ENCODE results near the gene BACE1.
A peak's percentile ranks its signal among the peaks of the same experiment; 100 is the strongest.

The BACE1 gene

DNA sequence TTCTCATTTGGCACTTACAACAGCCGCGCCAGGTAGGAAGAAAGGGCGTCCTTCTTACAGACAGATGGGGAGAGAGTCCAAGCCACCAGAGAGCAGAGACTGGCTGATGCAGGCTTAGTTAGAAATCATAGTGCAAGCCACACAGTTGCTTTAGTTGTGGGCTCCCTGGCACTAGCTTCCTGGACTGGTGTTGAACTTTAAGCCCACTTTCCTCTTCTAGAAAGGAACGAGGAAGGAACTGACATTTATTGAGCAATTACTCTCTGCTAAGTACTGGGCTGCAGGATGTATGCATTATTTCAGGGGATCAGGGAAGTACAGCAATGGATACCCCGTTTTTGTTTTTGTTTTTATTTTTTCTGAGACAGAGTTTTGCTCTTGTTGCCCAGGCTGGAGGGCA, 3.0 kb downstream of the BACE1 start:
- Histone ChIP-seq H3K27ac (no peak overlapping the region), H3K36me3 (no peaks in the 10 kb centered on the region), H3K4me3 (no peak overlapping the region), H3K27me3 (peaks cover 41% of the 10 kb centered on the region), H4K20me1 (no peaks in the 10 kb centered on the region), H3K9me3 (no peaks in the 10 kb centered on the region), H3K4me1 (peaks cover 10% of the 10 kb centered on the region), H3K9ac (no peak overlapping the region), H3K4me2 (no peak overlapping the region)
- TF ChIP-seq Cebpa-rat (IDR thresholded peaks at IDR 0.05), result no peak

DNA sequence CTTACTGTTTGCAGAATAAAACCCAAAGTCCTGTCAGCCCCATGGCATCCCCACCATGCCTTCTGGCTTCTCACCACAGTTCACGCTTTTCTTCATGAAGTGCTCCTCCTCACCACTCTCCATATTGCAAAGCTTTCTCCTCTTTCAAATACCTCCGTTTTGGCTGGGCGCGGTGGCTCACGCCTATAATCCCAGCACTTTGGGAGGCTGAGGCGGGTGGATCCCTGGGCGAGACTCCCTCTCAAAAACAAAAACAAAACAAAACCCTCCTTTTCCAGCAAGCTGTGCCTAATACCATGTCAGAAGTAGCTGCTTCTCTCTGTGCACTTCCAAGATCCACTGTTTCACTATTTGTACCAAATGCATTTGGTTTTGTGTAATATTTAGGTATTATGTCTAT, 6.7 kb downstream of the BACE1 start:
- no peak for TF ChIP-seq Cebpa-rat (IDR thresholded peaks at IDR 0.05)
- H4K20me1 ChIP-seq, result no peaks in the 10 kb centered on the region
- H3K27ac ChIP-seq, result no peak overlapping the region
- H3K4me1 ChIP-seq, result no peaks in the 10 kb centered on the region
- H3K9ac ChIP-seq, result no peak overlapping the region
- no peaks in the 10 kb centered on the region for H3K9me3 ChIP-seq
- no peaks in the 10 kb centered on the region for H3K36me3 ChIP-seq
- no peak overlapping the region for H3K4me3 ChIP-seq
- H3K27me3 ChIP-seq, result peaks cover 6% of the 10 kb centered on the region; the same call in 1 of the 2 replicates
- H3K4me2 ChIP-seq, result no peak overlapping the region

- TF ChIP-seq Cebpa-rat (IDR thresholded peaks at IDR 0.05), result no peak
- H4K20me1 ChIP-seq, result no peaks in the 10 kb centered on the region
- H3K4me1 ChIP-seq, result peaks cover 10% of the 10 kb centered on the region
- H3K27ac ChIP-seq, result no peak overlapping the region
- H3K27me3 ChIP-seq, result no peaks in the 10 kb centered on the region
- H3K4me2 ChIP-seq, result no peak overlapping the region
- H3K9me3 ChIP-seq, result no peaks in the 10 kb centered on the region
- H3K4me3 ChIP-seq, result no peak overlapping the region
- no peak overlapping the region for H3K9ac ChIP-seq
- no peaks in the 10 kb centered on the region for H3K36me3 ChIP-seq
Observed at GRCh38 chr11:117305145-117305544, 10.9 kb downstream of the BACE1 start.

DNA sequence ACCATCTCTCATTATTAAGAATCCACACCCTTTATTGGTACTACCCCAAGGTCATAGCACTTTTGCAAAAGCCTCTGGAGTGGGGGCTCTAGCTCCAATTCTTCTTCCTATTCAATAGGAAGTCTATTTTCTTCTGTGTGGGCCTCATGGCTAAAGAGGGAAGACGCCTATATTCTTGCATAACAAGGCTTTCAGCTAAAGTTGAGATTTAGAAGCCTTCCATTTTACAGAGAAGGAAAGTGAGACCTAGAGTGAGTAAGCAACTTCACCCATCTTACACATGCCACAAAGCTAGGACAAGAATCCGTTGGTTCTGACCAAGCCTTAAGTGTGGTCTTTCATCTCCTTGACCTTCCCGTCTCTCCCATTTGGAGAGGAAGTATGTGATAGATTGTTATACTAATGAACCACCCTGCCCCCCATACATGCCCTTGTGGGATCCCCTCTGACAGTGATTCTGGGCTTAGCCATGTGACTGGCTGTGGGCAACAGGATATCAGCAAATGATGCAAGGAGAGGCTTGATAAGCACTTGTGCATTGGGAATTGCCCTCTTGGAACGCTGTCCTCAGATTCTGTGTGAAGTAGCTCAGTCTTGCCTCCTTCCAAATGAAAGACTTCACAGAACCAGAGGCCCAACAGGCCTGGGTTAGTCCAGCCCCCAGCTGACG, 12.3 kb downstream of the BACE1 start:
- H3K27me3 ChIP-seq, result no peaks in the 10 kb centered on the region
- H4K20me1 ChIP-seq, result no peaks in the 10 kb centered on the region
- H3K9me3 ChIP-seq, result no peaks in the 10 kb centered on the region
- H3K4me3 ChIP-seq, result no peak overlapping the region
- H3K4me2 ChIP-seq, result peak overlapping the region; percentile 54; the same call in 1 of the 2 replicates
- no peak overlapping the region for H3K9ac ChIP-seq
- H3K4me1 ChIP-seq, result peaks cover 10% of the 10 kb centered on the region
- no peaks in the 10 kb centered on the region for H3K36me3 ChIP-seq
- TF ChIP-seq Cebpa-rat (IDR thresholded peaks at IDR 0.05), result no peak
- H3K27ac ChIP-seq, result no peak overlapping the region

DNA sequence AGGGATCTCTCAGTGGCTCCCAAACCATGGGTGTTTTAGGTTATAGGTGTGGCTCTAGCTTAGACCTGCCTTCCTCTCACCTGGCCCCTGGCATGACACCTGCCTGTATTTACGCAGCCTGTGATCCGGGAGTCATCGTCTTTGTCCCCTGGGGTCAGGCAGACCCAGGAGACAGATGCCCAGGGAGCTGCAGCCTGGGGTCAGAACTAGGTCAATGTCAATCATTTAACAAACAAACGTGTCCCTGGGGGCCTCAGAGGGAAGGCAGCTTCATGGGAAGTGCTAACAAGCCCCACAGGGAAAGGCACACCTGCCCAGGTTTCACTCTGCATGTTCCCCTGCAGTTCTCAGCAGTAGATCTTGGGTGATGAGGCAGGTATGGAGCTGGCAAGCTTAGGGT, 13.0 kb downstream of the BACE1 start:
- H4K20me1 ChIP-seq, result no peaks in the 10 kb centered on the region

GRCh38 chr11:117302228-117302627, 13.8 kb downstream of the BACE1 start:
- Histone ChIP-seq H3K4me2 (no peak overlapping the region), H3K9me3 (no peaks in the 10 kb centered on the region), H3K27me3 (no peaks in the 10 kb centered on the region), H3K36me3 (no peaks in the 10 kb centered on the region), H3K4me1 (peaks cover 10% of the 10 kb centered on the region), H3K9ac (no peak overlapping the region), H4K20me1 (no peaks in the 10 kb centered on the region), H3K27ac (no peak overlapping the region), H3K4me3 (no peak overlapping the region)
- TF ChIP-seq Cebpa-rat (IDR thresholded peaks at IDR 0.05), result no peak

More for the DNA sequence above, 13.0 kb downstream of the BACE1 start:
- no peaks in the 10 kb centered on the region for H3K36me3 ChIP-seq
- H3K27ac ChIP-seq, result no peak overlapping the region
- no peaks in the 10 kb centered on the region for H3K27me3 ChIP-seq
- H3K4me1 ChIP-seq, result peaks cover 10% of the 10 kb centered on the region
- TF ChIP-seq Cebpa-rat (IDR thresholded peaks at IDR 0.05), result no peak
- H3K4me3 ChIP-seq, result no peak overlapping the region
- H3K4me2 ChIP-seq, result peak overlapping the region; percentile 54
- H3K9ac ChIP-seq, result no peak overlapping the region
- H3K9me3 ChIP-seq, result no peaks in the 10 kb centered on the region

- Histone ChIP-seq H3K27ac (no peak overlapping the region), H3K4me3 (no peak overlapping the region), H3K27me3 (no peaks in the 10 kb centered on the region), H3K9ac (no peak overlapping the region), H3K9me3 (no peaks in the 10 kb centered on the region), H3K4me1 (peaks cover 10% of the 10 kb centered on the region), H3K4me2 (no peak overlapping the region), H3K36me3 (peaks cover 2% of the 10 kb centered on the region; the same call in 1 of the 2 replicates), H4K20me1 (no peaks in the 10 kb centered on the region)
- TF ChIP-seq Cebpa-rat (IDR thresholded peaks at IDR 0.05), result no peak
Observed at GRCh38 chr11:117300773-117301172, 15.3 kb downstream of the BACE1 start.

DNA sequence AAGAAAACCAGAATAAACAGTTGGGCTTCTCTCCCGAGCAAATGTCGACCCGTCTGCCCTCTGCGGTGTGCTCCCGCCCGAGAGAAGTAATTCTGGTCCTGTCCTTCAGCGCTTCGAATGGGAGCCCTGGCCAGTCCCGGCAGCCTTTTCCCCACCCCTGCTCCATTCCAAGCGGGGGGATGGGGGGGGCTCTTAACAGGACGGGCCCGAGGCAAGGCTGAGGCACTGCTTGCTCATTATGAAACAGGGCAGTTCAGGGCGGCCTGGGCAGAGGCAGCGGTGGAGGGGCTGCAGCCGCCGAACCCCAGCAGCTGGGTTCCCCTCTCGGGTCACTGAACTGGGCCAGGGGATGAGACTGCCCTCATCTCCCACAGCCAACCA, 15.8 kb downstream of the BACE1 start:
- Histone ChIP-seq H3K27ac (no peak overlapping the region), H4K20me1 (no peaks in the 10 kb centered on the region), H3K9me3 (no peaks in the 10 kb centered on the region), H3K4me3 (no peak overlapping the region), H3K4me1 (peaks cover 10% of the 10 kb centered on the region), H3K9ac (no peak overlapping the region), H3K27me3 (no peaks in the 10 kb centered on the region), H3K36me3 (peaks cover 6% of the 10 kb centered on the region; the same call in 1 of the 2 replicates), H3K4me2 (no peak overlapping the region)
- TF ChIP-seq Cebpa-rat (IDR thresholded peaks at IDR 0.05), result no peak

- Histone ChIP-seq H3K4me3 (no peak overlapping the region), H3K9ac (no peak overlapping the region), H3K9me3 (no peaks in the 10 kb centered on the region), H3K27me3 (no peaks in the 10 kb centered on the region), H3K36me3 (peaks cover 10% of the 10 kb centered on the region; the same call in 1 of the 2 replicates), H4K20me1 (no peaks in the 10 kb centered on the region), H3K27ac (no peak overlapping the region), H3K4me1 (peaks cover 10% of the 10 kb centered on the region), H3K4me2 (no peak overlapping the region)
- no peak for TF ChIP-seq Cebpa-rat (IDR thresholded peaks at IDR 0.05)
Observed at GRCh38 chr11:117299351-117300282, 16.4 kb downstream of the BACE1 start.

DNA sequence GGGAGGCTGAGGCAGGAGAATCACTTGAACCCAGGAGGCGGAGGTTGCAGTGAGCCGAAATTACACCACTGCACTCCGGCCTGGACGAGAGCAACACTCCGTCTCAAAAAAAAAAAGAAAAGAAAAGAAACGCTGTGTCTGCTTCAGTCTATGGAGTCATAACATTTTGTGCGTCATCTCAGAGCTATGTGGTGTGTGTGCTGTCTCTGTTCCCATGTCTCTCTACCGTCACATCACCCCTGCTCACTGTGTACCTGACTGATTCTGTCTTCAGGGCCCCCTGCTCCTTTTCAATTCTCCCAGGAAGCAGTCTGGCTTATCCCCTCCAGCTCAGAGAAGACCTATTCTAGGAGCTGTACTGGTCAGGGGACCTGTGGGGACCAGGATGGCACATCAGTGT, 17.9 kb downstream of the BACE1 start:
- no peak for TF ChIP-seq Cebpa-rat (IDR thresholded peaks at IDR 0.05)
- no peak overlapping the region for H3K9ac ChIP-seq
- no peak overlapping the region for H3K4me2 ChIP-seq
- no peaks in the 10 kb centered on the region for H3K9me3 ChIP-seq
- H3K27me3 ChIP-seq, result no peaks in the 10 kb centered on the region
- H3K4me3 ChIP-seq, result no peak overlapping the region
- H4K20me1 ChIP-seq, result no peaks in the 10 kb centered on the region
- no peak overlapping the region for H3K27ac ChIP-seq
- H3K4me1 ChIP-seq, result peaks cover 4% of the 10 kb centered on the region
- peaks cover 17% of the 10 kb centered on the region; the same call in 1 of the 2 replicates for H3K36me3 ChIP-seq

Measured in BLaER1 (cell line).